ENCODE results near the gene TKT.

- TF ChIP-seq POLR2A (IDR thresholded peaks at IDR 0.05) (no peak), CTCF (IDR thresholded peaks at IDR 0.05) (no peak), EP300 (IDR thresholded peaks at IDR 0.05) (no peak)
Observed at GRCh38 chr3:53259427-53260259, 3.8 kb upstream of the TKT start.

All from ovary (tissue), 3 donors.